Stimulated activated memory B cell treated with anti-CD40 and anti-IgM and Interleukin-4, amounts not matched to agents 10 μg/mL and 1 μg/mL and 100 μg/mL, for 72 hours (primary cell): ENCODE results near the gene TNFRSF4.

ENCODE experiments used
- ATAC-seq: fragments of 150-1000 bp; cut with Tn5 transposase; 2 replicates; pipeline ENCODE4 v1.10.0; 2021
- H3K27ac Mint-ChIP-seq: one replicate; pipeline ENCODE4 v1.8.0; 2022; ENCODE audit warnings: mild to moderate bottlenecking, mixed read lengths
- H3K27me3 Mint-ChIP-seq: one replicate; pipeline ENCODE4 v1.8.0; 2022; ENCODE audit warnings: mixed read lengths
- H3K36me3 Mint-ChIP-seq: one replicate; pipeline ENCODE4 v1.8.0; 2022; ENCODE audit warnings: mixed read lengths
- H3K4me1 Mint-ChIP-seq: one replicate; pipeline ENCODE4 v1.8.0; 2022; ENCODE audit warnings: mixed read lengths
- H3K4me3 Mint-ChIP-seq: one replicate; pipeline ENCODE4 v1.8.0; 2022; ENCODE audit warnings: mild to moderate bottlenecking, moderate library complexity, mixed read lengths
- H3K9me3 Mint-ChIP-seq: one replicate; pipeline ENCODE4 v1.8.0; 2022; ENCODE audit warnings: mixed read lengths

The TNFRSF4 gene

GRCh38 chr1:1239614-1240347 is 25.8 kb upstream of the TNFRSF4 start:
- H3K9me3 Mint-ChIP-seq: no peaks in the 10 kb centered on the region
- H3K4me3 Mint-ChIP-seq: no peak overlapping the region
- peaks cover 2% of the 10 kb centered on the region for H3K36me3 Mint-ChIP-seq
- peaks cover 31% of the 10 kb centered on the region for H3K4me1 Mint-ChIP-seq
- peaks cover 46% of the 10 kb centered on the region for H3K27me3 Mint-ChIP-seq
- no peak for ATAC-seq
- no peak overlapping the region for H3K27ac Mint-ChIP-seq

DNA sequence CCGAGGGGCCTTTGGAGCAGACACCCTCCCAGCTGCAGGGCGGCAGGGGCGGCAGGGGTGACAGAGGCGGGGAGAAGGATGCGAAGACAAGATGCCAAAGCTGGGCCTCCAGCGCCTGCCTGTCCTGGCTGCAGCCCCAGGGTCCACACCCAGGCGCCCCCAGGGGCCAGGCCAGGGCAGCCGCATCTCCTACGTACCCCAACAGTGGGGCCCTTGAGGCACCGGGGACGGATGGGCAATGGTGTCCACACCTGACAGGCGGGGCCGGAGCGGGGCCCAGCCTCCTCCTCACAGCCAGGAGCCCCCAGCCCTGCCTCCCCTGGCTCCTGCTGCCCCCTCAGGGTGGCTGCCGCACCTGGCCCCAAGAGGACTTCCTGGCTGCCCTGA is 25.3 kb upstream of the TNFRSF4 start:
- no peak overlapping the region for H3K27ac Mint-ChIP-seq
- no peak overlapping the region for H3K4me3 Mint-ChIP-seq
- peaks cover 7% of the 10 kb centered on the region for H3K36me3 Mint-ChIP-seq
- H3K4me1 Mint-ChIP-seq: peaks cover 37% of the 10 kb centered on the region
- peaks cover 46% of the 10 kb centered on the region for H3K27me3 Mint-ChIP-seq
- no peaks in the 10 kb centered on the region for H3K9me3 Mint-ChIP-seq
- ATAC-seq: no peak

DNA sequence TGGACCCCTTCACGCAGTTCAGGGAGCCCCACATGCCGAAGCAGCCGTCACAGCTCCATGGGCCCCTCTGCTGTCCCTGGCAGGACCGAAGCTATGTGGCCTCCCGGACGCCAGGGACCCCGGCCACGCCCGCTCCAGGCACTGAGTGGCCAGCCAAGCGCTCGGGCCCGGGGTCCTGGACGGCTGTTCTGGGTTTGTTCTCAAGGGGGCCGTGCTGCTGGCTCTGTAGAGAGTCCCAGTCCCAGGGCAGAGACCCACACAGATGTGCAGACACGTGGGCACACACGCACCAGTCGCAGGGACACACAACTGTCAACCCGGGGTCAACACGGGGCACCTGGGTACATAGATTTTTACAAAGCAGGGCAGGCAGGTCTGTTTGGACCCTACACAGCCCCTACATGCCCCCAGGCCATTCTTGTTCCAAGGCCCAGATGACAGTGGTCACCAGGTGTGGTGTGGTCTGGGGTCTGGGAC is 24.8 kb upstream of the TNFRSF4 start:
- H3K9me3 Mint-ChIP-seq: no peaks in the 10 kb centered on the region
- H3K27ac Mint-ChIP-seq: no peak overlapping the region
- peaks cover 42% of the 10 kb centered on the region for H3K4me1 Mint-ChIP-seq
- H3K4me3 Mint-ChIP-seq: no peak overlapping the region
- H3K36me3 Mint-ChIP-seq: peaks cover 12% of the 10 kb centered on the region
- no peak for ATAC-seq
- peaks cover 46% of the 10 kb centered on the region for H3K27me3 Mint-ChIP-seq

GRCh38 chr1:1237874-1238701 is 24.1 kb upstream of the TNFRSF4 start:
- peak; percentile 39 for ATAC-seq
- H3K4me3 Mint-ChIP-seq: peak overlapping the region; percentile 48

DNA sequence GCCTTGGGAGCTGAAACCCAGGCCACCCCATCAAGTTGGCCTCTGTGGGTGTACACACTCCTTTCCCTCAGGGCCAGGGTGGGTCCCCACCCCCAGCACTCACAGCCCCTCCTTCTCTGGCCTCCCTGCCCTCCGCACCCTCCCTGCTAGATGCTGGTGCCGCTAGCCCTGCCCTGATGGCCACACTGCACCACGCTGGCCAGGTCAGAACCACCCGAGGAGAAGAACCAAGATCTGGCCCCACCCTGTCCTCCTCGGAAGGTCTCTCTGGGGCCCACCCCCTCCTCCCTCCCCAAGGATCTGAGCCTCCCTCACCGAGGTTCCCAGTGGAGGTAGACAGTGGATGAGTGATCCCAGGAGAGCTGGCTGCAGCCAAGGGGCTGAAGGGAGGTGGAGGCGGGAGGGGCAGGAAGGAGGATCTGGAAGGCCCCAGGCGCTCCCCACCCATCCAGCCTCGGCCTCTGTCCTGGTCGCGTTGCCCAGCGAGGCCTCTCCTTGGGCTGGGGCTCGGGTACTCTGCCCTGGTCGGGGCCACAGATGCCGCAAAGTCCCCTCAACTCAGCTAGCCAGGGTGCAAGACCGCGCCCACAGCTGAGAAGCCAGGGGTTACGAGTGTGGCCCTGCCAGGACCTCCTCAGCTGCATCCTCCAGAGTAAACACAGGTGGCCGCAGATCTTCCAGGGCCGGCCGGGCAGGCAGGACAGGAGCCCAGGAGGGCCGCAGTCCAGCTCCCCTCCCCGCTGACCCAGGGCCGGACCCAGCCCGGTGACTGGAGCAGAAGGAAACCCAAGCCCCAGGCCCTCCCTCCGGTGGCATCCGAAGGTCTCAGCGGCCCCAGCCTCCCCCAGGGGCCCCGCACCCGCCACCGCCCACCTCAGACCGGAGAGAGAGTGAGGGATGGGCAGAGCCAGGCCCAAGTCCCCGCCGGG is 23.3 kb upstream of the TNFRSF4 start:
- H3K27ac Mint-ChIP-seq: no peak overlapping the region
- peak overlapping the region; percentile 48 for H3K4me3 Mint-ChIP-seq
- H3K9me3 Mint-ChIP-seq: no peaks in the 10 kb centered on the region
- H3K27me3 Mint-ChIP-seq: peaks cover 36% of the 10 kb centered on the region
- H3K4me1 Mint-ChIP-seq: peaks cover 50% of the 10 kb centered on the region
- peaks cover 16% of the 10 kb centered on the region for H3K36me3 Mint-ChIP-seq
- ATAC-seq: no peak

More at GRCh38 chr1:1237874-1238701, 24.1 kb upstream of the TNFRSF4 start:
- Mint-ChIP-seq H3K27me3 (peaks cover 44% of the 10 kb centered on the region), H3K4me1 (peaks cover 46% of the 10 kb centered on the region), H3K36me3 (peaks cover 16% of the 10 kb centered on the region), H3K27ac (no peak overlapping the region), H3K9me3 (no peaks in the 10 kb centered on the region)

DNA sequence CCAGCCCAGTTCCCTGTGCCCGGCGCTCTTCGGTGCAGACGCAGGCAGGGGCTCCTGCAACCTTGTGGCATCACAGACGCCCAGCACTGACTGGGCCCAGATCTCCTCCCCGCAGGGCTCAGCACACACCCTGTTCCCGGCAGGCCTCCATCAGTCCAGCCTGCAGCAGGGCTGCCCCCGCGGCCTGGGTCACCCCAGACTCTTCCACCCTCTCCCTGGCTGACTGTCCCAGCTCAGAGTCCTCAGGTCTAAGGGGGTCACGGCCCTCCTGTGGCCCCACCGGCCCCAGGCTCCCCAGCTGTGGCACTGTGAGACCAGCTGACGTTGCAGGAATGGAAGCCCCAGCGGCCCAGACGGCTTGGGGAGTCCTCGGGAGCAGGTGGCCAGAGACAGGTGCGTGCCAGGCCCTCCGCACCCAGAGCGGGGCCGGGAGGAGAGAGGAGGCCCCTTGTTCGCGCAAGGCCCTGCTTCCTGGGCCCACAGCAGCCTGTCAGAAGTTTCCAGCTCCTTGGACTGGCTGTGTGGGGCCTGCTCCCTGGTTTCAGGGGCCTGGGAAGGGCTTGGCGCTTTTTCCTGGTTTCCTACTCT is 22.3 kb upstream of the TNFRSF4 start:
- Mint-ChIP-seq H3K36me3 (peaks cover 16% of the 10 kb centered on the region), H3K4me3 (no peak overlapping the region), H3K27ac (no peak overlapping the region), H3K27me3 (peaks cover 26% of the 10 kb centered on the region), H3K4me1 (peaks cover 50% of the 10 kb centered on the region), H3K9me3 (no peaks in the 10 kb centered on the region)
- ATAC-seq: no peak

GRCh38 chr1:1235016-1235744 is 21.2 kb upstream of the TNFRSF4 start:
- Mint-ChIP-seq H3K27me3 (peaks cover 15% of the 10 kb centered on the region), H3K4me3 (no peak overlapping the region)
- no peak for ATAC-seq

GRCh38 chr1:1234180-1234808 is 20.3 kb upstream of the TNFRSF4 start:
- ATAC-seq: no peak
- Mint-ChIP-seq H3K36me3 (peaks cover 23% of the 10 kb centered on the region), H3K4me1 (peaks cover 64% of the 10 kb centered on the region), H3K9me3 (no peaks in the 10 kb centered on the region), H3K4me3 (peak overlapping the region; percentile 71), H3K27me3 (peaks cover 10% of the 10 kb centered on the region), H3K27ac (no peak overlapping the region)

More at GRCh38 chr1:1235016-1235744, 21.2 kb upstream of the TNFRSF4 start:
- Mint-ChIP-seq H3K36me3 (peaks cover 16% of the 10 kb centered on the region), H3K4me1 (peaks cover 55% of the 10 kb centered on the region), H3K9me3 (no peaks in the 10 kb centered on the region), H3K27ac (no peak overlapping the region)

DNA sequence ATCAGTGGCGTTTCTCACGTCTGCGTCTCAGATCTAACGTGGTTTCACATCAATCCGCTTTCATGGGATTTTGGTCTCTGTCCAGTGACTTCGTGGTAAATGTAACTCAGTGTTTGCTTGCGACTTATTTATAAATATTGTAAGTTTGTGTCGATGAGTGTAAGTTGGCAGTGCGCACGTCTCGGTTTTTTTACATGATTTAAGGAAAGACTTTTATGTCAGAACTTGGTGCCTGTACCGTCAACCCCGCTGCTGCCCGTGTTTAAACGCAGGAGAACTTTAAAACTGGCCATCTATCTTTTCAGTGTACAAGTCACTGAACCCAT is 19.6 kb upstream of the TNFRSF4 start:
- no peak for ATAC-seq
- Mint-ChIP-seq H3K9me3 (no peaks in the 10 kb centered on the region), H3K4me1 (peaks cover 61% of the 10 kb centered on the region), H3K27me3 (peaks cover 6% of the 10 kb centered on the region), H3K36me3 (peaks cover 25% of the 10 kb centered on the region), H3K4me3 (peak overlapping the region; percentile 71), H3K27ac (peak overlapping the region; percentile 63)

DNA sequence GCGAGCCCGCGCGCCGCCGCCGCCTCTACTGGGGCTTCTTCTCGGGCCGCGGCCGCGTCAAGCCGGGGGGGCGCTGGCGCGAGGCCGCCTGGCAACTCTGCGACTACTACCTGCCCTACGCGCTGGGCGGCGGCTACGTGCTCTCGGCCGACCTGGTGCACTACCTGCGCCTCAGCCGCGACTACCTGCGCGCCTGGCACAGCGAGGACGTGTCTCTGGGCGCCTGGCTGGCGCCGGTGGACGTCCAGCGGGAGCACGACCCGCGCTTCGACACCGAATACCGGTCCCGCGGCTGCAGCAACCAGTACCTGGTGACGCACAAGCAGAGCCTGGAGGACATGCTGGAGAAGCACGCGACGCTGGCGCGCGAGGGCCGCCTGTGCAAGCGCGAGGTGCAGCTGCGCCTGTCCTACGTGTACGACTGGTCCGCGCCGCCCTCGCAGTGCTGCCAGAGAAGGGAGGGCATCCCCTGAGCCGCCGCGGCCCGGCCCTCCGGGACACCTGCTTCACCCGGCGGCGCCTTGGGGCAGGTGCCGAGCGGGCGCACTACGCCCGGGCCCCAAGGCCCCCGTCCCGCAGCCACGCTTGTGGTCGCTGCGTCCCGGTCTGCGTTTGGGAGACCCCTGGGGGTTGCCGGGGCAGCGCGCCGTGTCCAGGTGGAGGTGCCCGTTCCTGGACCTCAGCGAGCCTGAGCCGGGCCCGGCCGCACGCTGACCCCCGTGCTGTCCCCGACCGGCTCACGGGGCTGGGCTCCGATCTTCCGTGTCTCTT is 19.0 kb upstream of the TNFRSF4 start:
- peak; percentile 0 for ATAC-seq
- peaks cover under 1% of the 10 kb centered on the region for H3K27me3 Mint-ChIP-seq

DNA sequence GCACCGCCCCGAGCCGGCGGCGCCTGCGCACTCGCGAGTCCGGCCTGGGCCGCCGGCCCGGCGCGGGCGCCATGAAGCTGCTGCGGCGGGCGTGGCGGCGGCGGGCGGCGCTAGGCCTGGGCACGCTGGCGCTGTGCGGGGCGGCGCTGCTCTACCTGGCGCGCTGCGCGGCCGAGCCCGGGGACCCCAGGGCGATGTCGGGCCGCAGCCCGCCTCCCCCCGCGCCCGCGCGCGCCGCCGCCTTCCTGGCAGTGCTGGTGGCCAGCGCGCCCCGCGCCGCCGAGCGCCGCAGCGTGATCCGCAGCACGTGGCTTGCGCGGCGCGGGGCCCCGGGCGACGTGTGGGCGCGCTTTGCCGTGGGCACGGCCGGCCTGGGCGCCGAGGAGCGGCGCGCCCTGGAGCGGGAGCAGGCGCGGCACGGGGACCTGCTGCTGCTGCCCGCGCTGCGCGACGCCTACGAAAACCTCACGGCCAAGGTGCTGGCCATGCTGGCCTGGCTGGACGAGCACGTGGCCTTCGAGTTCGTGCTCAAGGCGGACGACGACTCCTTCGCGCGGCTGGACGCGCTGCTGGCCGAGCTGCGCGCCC is 18.3 kb upstream of the TNFRSF4 start, which contains the start of gene B3GALT6:
B3GALT6 (plus strand) TSS at position 30 of the 588 bp plus-strand sequence; CDS start at position 72, 42 bp downstream.
- Mint-ChIP-seq H3K27me3 (no peaks in the 10 kb centered on the region), H3K4me1 (peaks cover 48% of the 10 kb centered on the region), H3K27ac (peak within 1 kb of the TSS; percentile 83), H3K9me3 (no peaks in the 10 kb centered on the region), H3K4me3 (peak within 1 kb of the TSS; percentile 91), H3K36me3 (peaks cover 25% of the 10 kb centered on the region)
- no peak for ATAC-seq

More for the DNA sequence above, 19.0 kb upstream of the TNFRSF4 start:
- Mint-ChIP-seq H3K36me3 (peaks cover 25% of the 10 kb centered on the region), H3K27ac (peak overlapping the region; percentile 63), H3K9me3 (no peaks in the 10 kb centered on the region), H3K4me3 (peak overlapping the region; percentile 71), H3K4me1 (peaks cover 55% of the 10 kb centered on the region)

- H3K27me3 Mint-ChIP-seq: no peaks in the 10 kb centered on the region
- H3K4me1 Mint-ChIP-seq: peaks cover 43% of the 10 kb centered on the region
- peaks cover 25% of the 10 kb centered on the region for H3K36me3 Mint-ChIP-seq
- ATAC-seq: peak; percentile 97
- H3K9me3 Mint-ChIP-seq: no peaks in the 10 kb centered on the region
- H3K27ac Mint-ChIP-seq: peak within 1 kb of the TSS; percentile 83
- peak within 1 kb of the TSS; percentile 91 for H3K4me3 Mint-ChIP-seq
Measured at GRCh38 chr1:1231400-1232207, 17.7 kb upstream of the TNFRSF4 start, which contains the start of gene SDF4. TSS of gene SDF4 (minus strand) at chr1:1232001. CDS start at chr1:1228772, 3,229 bp downstream.
